PC-9 (cell line): ENCODE measurements around the gene A4GALT. TPM values are rescaled to one million over a fixed set of nuclear protein-coding genes. Genes with fewer than 3 reads are reported as not detected.

Experiments used
- BruUV-seq: library from RNA; stranded (reverse); fragments of 400-500 nt; replicated peaks from 2 replicates; lab custom pipeline; 2021; lab: Mats Ljungman, UMichigan
- CTCF ChIA-PET: fragments of 300-600 bp; sonication (Branson Sonifier 250); formaldehyde crosslinking; loops from one replicate; lab custom pipeline; 2022; ENCODE audit warnings: antibody characterized with exemption; lab: Charles Lee
- POLR2A ChIA-PET: fragments of 300-600 bp; sonication (Branson Sonifier 250); formaldehyde crosslinking; loops from one replicate; lab custom pipeline; 2022; ENCODE audit warnings: antibody characterized with exemption; ENCODE audit not compliant: unreplicated experiment; lab: Charles Lee
- DNase-seq, 2 experiments: peaks; one replicate each; pipeline versions ENCODE4 v3.0.0 to v3.0.0-alpha.2; 2015 to 2022; ENCODE audit warnings: mixed read lengths in 1 of 2
- H2AFZ ChIP-seq: fragments of 200-600 bp; sonication (generic); 2 replicates; pipeline ENCODE4 v1.8.1; 2017; ENCODE audit warnings: antibody characterized with exemption
- H3F3A ChIP-seq: fragments of 200-600 bp; sonication (generic); 2 replicates; pipeline ENCODE4 v1.8.1; 2017; ENCODE audit warnings: antibody characterized with exemption, mild to moderate bottlenecking, low read depth; ENCODE audit not compliant: insufficient read depth
- H3K27ac ChIP-seq: fragments of 200-600 bp; sonication (generic); 2 replicates; pipeline ENCODE4 v1.6.1; 2016; ENCODE audit warnings: mixed run types
- H3K27me3 ChIP-seq: fragments of 200-600 bp; sonication (generic); 2 replicates; pipeline ENCODE4 v1.6.1; 2016; ENCODE audit warnings: low read depth, mixed run types; ENCODE audit not compliant: insufficient read depth
- H3K36me3 ChIP-seq: fragments of 200-600 bp; sonication (generic); 2 replicates; pipeline ENCODE4 v1.6.1; 2016; ENCODE audit warnings: low read depth, mixed run types
- H3K4me1 ChIP-seq: fragments of 200-600 bp; sonication (generic); replicated peaks from 2 replicates; pipeline ENCODE4 v1.6.1; 2016; ENCODE audit warnings: mixed run types; ENCODE audit not compliant: insufficient read depth
- H3K4me2 ChIP-seq: fragments of 200-600 bp; sonication (generic); 2 replicates; pipeline ENCODE4 v1.6.1; 2017; ENCODE audit warnings: mixed run types
- H3K4me3 ChIP-seq: fragments of 200-600 bp; sonication (generic); 2 replicates; pipeline ENCODE4 v1.6.1; 2016; ENCODE audit warnings: mixed run types
- H3K79me2 ChIP-seq: fragments of 200-600 bp; sonication (generic); 2 replicates; pipeline ENCODE4 v1.6.1; 2017; ENCODE audit warnings: low read depth, mixed run types
- H3K9me2 ChIP-seq: fragments of 200-600 bp; sonication (generic); 2 replicates; pipeline ENCODE4 v1.8.1; 2017; ENCODE audit warnings: mild to moderate bottlenecking; ENCODE audit not compliant: insufficient read depth
- H3K9me3 ChIP-seq: fragments of 200-600 bp; sonication (generic); 2 replicates; pipeline ENCODE4 v1.8.1; 2016; ENCODE audit warnings: low read depth; ENCODE audit not compliant: insufficient read depth
- H4K20me1 ChIP-seq: fragments of 200-600 bp; sonication (generic); 2 replicates; pipeline ENCODE4 v1.8.1; 2017; ENCODE audit not compliant: insufficient read depth
- CTCF ChIP-seq: fragments of 200-600 bp; sonication (generic); conservative IDR thresholded peaks from 2 replicates; pipeline ENCODE4 v1.6.1; 2017; ENCODE audit warnings: mixed run types, antibody characterized with exemption, mild to moderate bottlenecking, moderate library complexity
- EZH2 ChIP-seq: fragments of 200-600 bp; sonication (generic); IDR thresholded peaks from 2 replicates; pipeline ENCODE4 v1.8.0; 2017; ENCODE audit warnings: antibody characterized with exemption, low read depth
- intact Hi-C: fragments of 100-400 bp; cut with micrococcal nuclease; formaldehyde crosslinking; loops from one replicate; pipeline ENCODE4 v1.10.0; 2022; ENCODE audit not compliant: unreplicated experiment
- total RNA-seq: library from RNA; stranded (reverse); gene quantifications from 2 replicates; pipeline ENCODE4 v1.2.3, GENCODE V29; 2021

Gene A4GALT
- total RNA-seq, 1 experiment from 2014 or later = 17.1 TPM

GRCh38 chr22:42682113-42682851 lies 38.4 kb downstream of the A4GALT start:
- H3K4me3 ChIP-seq = no peak overlapping the region
- no peaks in the 10 kb centered on the region for H3K27me3 ChIP-seq
- no peak overlapping the region for H3K4me2 ChIP-seq
- DNase-seq = peak in 1 of 2 experiments; percentile 32
- BruUV-seq = no TSS peak
- TF ChIP-seq CTCF (no peak), EZH2 (no peak)
- H3K27ac ChIP-seq = no peak overlapping the region
- H3K9me2 ChIP-seq = no peaks in the 10 kb centered on the region
- no peaks in the 10 kb centered on the region for H3K36me3 ChIP-seq
- H3K4me1 ChIP-seq = peaks cover 30% of the 10 kb centered on the region
- ChIA-PET CTCF (no interaction called here), POLR2A (interaction anchor here (0.6 kb wide), 1 partner anchor 244 kb away, joined by 4 read pairs; no protein-coding TSS in a partner anchor)
- intact Hi-C loops = no loop called here
- H4K20me1 ChIP-seq = no peaks in the 10 kb centered on the region
- H2AFZ ChIP-seq = no peak overlapping the region
- H3F3A ChIP-seq = peaks cover 6% of the 10 kb centered on the region; the same call in 1 of the 2 replicates
- peaks cover 15% of the 10 kb centered on the region; the same call in 1 of the 2 replicates for H3K9me3 ChIP-seq
- H3K79me2 ChIP-seq = no peaks in the 10 kb centered on the region

- Histone ChIP-seq H3K27me3 (no peaks in the 10 kb centered on the region), H3F3A (peaks cover 16% of the 10 kb centered on the region; the same call in 1 of the 2 replicates), H3K36me3 (no peaks in the 10 kb centered on the region), H3K4me2 (peak overlapping the region; percentile 52), H3K27ac (peak overlapping the region; percentile 54), H3K9me2 (no peaks in the 10 kb centered on the region), H4K20me1 (no peaks in the 10 kb centered on the region), H3K4me1 (peaks cover 19% of the 10 kb centered on the region), H3K79me2 (no peaks in the 10 kb centered on the region), H2AFZ (peak overlapping the region; percentile 49; the same call in 1 of the 2 replicates), H3K4me3 (no peak overlapping the region), H3K9me3 (peaks cover 15% of the 10 kb centered on the region; the same call in 1 of the 2 replicates)
- ChIA-PET POLR2A (no interaction called here), CTCF (interaction anchor here (0.6 kb wide), 1 partner anchor 182 kb away, joined by 13 read pairs; no protein-coding TSS in a partner anchor)
- no TSS peak for BruUV-seq
- intact Hi-C loops = no loop called here
- DNase-seq = peak; percentile 38 to 92
- TF ChIP-seq CTCF = no peak
- no peak for TF ChIP-seq EZH2
Measured at GRCh38 chr22:42680648-42681047, 40.0 kb downstream of the A4GALT start.

GRCh38 chr22:42679691-42680090 lies 41.0 kb downstream of the A4GALT start:
- no peak overlapping the region for H3K4me3 ChIP-seq
- H3K9me2 ChIP-seq = no peaks in the 10 kb centered on the region
- H3K27me3 ChIP-seq = no peaks in the 10 kb centered on the region
- POLR2A ChIA-PET = no interaction called here
- no peak overlapping the region for H2AFZ ChIP-seq
- H3F3A ChIP-seq = peaks cover 18% of the 10 kb centered on the region; the same call in 1 of the 2 replicates
- peaks cover 15% of the 10 kb centered on the region; the same call in 1 of the 2 replicates for H3K9me3 ChIP-seq
- TF ChIP-seq CTCF = no peak
- no peak overlapping the region for H3K4me2 ChIP-seq
- no peaks in the 10 kb centered on the region for H3K79me2 ChIP-seq
- no peaks in the 10 kb centered on the region for H3K36me3 ChIP-seq
- peaks cover 18% of the 10 kb centered on the region for H3K4me1 ChIP-seq
- no peaks in the 10 kb centered on the region for H4K20me1 ChIP-seq
- intact Hi-C loops = no loop called here
- BruUV-seq = no TSS peak
- CTCF ChIA-PET = no interaction called here
- peak overlapping the region; percentile 54; the same call in 1 of the 2 replicates for H3K27ac ChIP-seq
- DNase-seq = no peak
